Measurements from ENCODE around the gene SPANXA1.
"Not testable (repeated sequence)": the region's sequence is repeated elsewhere in the genome, so short reads cannot be mapped to it uniquely, and the experiment has no call there.

Gene SPANXA1, protein sequence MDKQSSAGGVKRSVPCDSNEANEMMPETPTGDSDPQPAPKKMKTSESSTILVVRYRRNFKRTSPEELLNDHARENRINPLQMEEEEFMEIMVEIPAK

DNA sequence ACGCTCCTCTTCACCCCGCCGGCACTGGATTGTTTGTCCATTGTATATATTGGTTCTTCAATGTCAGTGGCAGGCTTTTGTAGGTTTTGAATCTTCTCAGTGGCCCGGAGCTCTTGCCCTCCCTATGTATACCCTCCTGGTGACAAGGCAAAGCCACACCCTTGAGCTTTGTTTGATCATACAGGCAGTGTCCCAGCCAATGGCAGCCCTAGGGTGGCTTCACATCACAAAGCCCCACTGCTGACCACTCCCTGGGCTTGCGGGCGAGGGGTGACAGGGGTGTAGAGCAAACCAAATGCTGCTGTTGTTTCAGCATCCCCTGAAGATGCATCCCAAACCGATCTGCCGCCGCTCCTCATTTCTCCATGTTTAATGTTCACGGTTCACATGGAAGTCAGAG is at the start of gene SPANXA1:
Gene SPANXA1, minus strand, starts transcription at position 101 of the 400 bp plus-strand sequence. Its CDS starts 60 bp downstream, at position 41.
- DNase-seq = not testable (repeated sequence)

DNA sequence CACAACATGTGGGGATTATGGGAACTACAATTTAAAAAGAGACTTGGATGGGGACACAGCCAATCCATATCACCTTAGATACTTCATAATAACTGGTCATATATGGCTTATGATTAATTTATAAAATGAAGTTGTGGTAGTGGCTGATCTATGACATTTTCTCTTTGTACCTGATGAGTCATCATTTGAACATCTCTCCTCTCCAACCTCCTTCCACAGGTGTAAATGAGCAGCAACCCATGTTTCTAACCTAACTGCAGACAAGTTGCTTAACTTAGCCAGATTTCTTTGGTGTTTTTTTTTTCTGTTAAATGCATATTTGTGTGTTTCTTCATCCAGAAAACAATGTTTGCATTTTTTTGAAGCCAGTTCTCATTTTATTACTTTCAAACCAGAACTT is 47.6 kb upstream of the SPANXA1 start:
- DNase-seq = no peak

DNA sequence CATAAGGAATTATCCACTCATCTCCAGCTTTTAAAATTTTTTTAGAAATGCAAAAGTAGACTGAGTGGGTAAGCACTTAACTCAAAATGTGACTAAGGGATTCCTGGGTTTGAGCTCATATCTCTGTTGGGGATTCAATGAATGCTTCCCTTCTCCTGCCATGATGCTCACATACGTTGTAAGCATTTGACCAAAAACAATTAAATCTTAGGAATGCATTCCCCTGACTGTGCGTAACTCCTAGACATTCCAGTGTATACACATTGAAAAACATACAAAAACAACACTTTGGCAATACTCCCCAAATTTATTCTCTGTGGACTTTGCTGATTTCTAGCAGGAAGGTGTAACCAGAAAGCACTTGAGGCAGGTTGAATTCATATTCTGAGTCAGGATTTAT is 34.8 kb upstream of the SPANXA1 start:
- DNase-seq = no peak

DNA sequence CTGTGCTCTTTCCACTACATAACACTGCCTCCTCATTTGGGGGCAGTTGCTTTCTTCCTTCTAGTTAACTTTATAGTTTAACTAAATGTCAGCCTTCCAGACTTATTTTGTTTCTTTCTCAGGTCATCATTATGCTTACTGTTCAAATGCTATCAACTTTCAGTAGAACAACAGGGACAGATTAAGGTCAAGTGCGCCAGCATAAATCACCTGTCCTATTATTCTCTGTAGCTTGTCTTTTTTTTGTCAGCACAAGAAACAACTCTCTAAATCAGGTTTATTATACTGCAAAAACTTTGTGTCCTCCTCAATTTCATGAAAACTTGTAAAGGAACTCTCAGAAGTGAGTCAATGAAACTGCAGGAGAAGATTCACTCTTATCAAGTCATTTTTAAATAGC is 24.6 kb upstream of the SPANXA1 start:
- no peak for DNase-seq

DNA sequence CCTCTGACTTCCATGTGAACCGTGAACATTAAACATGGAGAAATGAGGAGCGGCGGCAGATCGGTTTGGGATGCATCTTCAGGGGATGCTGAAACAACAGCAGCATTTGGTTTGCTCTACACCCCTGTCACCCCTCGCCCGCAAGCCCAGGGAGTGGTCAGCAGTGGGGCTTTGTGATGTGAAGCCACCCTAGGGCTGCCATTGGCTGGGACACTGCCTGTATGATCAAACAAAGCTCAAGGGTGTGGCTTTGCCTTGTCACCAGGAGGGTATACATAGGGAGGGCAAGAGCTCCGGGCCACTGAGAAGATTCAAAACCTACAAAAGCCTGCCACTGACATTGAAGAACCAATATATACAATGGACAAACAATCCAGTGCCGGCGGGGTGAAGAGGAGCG is 4.9 kb upstream of the SPANXA1 start, which contains the start of gene SPANXA2:
Gene SPANXA2, plus strand, starts transcription at position 301 of the 400 bp plus-strand sequence. Its CDS starts 60 bp downstream, at position 361.
- DNase-seq = not testable (repeated sequence)

DNA sequence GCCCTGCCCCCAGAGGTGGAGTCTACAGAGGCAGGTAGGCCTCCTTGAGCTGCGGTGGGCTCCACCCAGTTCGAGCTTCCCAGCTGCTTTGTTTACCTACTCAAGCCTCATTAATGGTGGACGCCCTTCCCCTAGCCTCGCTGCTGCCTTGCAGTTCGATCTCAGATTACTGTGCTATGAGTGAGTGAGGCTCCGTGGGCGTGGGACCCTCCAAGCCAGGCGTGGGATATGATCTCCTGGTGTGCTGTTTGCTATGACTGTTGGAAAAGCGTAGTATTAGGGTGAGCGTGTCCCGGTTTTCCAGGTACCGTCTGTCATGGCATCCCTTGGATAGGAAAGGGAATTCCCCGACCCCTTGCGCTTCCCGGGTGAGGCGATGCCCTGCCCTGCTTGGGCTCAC is 42.0 kb downstream of the SPANXA1 start:
- DNase-seq = not testable (repeated sequence)

Measured in GOT3 (cell line).